ENCODE data around the gene SDK1.

SDK1 gene

DNA sequence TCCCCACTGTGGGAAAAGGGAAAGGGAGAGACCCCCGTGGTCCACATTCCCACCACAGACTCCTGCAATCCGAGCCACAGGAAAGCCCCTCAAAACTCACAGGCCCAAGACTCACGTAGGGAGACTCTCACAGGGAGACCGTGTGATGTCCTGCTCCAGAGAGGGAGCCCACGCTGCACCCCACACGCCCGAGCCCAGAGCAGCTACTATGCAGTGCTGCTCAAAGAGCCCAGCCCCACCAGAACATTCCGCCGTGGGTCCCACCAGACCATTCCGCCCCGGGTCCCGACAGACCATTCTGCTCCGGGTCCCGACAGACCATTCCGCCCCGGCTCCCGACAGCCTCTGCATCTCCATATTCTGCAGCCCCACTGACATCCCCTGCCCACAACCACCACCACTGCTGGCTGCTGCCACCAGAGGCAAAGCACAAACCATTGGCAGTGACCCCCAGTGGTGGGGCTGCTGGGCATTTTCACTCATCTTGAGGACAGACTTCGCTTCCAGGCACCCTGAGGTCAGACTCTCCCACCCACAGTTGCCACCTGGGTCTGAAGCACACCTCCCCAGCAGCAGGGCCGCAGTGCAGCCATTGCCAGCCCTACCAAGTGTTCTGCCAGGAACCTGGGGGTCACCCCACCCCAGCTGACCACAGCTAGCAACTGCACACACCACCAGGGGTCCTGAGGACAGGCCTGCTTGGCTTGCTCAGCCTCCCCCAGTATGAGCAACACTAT, 755.7 kb downstream of the SDK1 start:
- in situ Hi-C loops (cut with HindIII; ENCODE audit: low sequenced_read_pairs), result no loop called here

GRCh38 chr7:4057289-4057616, 756.2 kb downstream of the SDK1 start:
- in situ Hi-C loops (cut with HindIII; ENCODE audit: low sequenced_read_pairs), result no loop called here

- in situ Hi-C loops (cut with HindIII; ENCODE audit: low sequenced_read_pairs), result no loop called here
Measured at GRCh38 chr7:4058158-4058557, 757.1 kb downstream of the SDK1 start.

GRCh38 chr7:4065190-4065589, 764.1 kb downstream of the SDK1 start:
- in situ Hi-C loops (cut with HindIII; ENCODE audit: low sequenced_read_pairs), result no loop called here

GRCh38 chr7:4066206-4066605, 765.2 kb downstream of the SDK1 start:
- in situ Hi-C loops (cut with HindIII; ENCODE audit: low sequenced_read_pairs), result no loop called here

DNA sequence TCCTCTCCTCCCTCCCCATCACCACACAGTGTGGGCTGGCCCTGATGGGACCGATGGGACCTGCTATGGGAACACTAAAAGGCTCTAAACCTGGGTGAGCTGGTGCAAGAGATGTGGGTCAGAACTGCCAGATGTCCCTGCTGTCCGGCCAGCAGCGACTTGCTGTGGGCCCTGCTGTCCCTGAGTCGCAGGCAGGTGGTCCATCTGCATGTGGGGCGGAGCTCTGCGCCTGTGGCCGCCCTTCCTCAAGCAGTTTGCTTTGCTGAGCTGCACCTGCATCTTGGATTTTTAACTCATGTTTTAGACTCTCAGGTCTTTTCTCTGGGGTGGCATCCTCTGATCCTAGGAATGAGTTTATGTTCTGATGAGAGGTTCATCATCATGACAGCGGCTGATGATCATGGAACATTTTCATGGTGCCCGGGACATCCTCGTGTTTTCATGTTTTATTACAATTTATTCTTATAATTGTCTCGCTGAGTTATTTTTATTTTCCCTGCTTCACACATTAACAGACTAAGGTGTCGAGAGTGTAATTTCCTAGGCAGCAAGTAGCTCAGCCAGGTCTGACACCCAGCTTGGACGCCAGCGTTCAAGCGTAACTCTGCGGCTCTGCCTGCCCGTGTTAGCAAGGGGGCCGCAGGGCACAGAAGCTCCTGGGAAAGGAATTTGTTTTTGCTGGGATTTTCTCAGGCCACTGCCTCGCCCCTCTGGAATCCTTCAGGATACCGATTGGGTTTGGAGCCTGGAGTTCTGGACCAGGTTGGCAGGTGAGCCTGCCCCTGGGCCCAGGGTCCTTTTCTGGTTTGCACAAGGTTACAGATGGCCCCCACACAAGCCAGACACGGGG, 765.8 kb downstream of the SDK1 start:
- in situ Hi-C loops (cut with HindIII; ENCODE audit: low sequenced_read_pairs), result no loop called here

- in situ Hi-C loops (cut with HindIII; ENCODE audit: low sequenced_read_pairs), result no loop called here
Measured at GRCh38 chr7:4067476-4067760, 766.4 kb downstream of the SDK1 start.

- in situ Hi-C loops (cut with HindIII; ENCODE audit: low sequenced_read_pairs), result no loop called here
Measured at GRCh38 chr7:4067874-4068273, 766.8 kb downstream of the SDK1 start.

DNA sequence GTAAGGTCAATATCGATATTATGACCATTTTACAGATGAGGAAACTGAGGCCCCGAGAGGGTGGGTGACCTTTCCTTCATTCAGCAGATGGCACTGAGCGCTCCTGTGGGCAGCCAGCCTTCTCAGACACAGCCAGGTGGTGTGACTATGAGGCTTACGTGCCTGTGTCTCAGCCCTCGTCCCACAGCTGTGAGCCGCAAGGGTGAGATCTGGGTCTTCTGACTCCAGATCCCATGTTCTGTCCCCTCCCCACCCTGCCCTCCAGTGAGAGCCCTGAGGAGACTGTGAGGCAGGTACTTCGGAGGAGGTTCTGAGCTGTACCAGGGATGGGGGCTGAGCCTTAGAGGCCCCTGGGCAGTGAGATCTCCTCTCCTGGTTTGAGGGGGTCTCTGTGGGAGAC, 767.2 kb downstream of the SDK1 start:
- in situ Hi-C loops (cut with HindIII; ENCODE audit: low sequenced_read_pairs), result no loop called here

DNA sequence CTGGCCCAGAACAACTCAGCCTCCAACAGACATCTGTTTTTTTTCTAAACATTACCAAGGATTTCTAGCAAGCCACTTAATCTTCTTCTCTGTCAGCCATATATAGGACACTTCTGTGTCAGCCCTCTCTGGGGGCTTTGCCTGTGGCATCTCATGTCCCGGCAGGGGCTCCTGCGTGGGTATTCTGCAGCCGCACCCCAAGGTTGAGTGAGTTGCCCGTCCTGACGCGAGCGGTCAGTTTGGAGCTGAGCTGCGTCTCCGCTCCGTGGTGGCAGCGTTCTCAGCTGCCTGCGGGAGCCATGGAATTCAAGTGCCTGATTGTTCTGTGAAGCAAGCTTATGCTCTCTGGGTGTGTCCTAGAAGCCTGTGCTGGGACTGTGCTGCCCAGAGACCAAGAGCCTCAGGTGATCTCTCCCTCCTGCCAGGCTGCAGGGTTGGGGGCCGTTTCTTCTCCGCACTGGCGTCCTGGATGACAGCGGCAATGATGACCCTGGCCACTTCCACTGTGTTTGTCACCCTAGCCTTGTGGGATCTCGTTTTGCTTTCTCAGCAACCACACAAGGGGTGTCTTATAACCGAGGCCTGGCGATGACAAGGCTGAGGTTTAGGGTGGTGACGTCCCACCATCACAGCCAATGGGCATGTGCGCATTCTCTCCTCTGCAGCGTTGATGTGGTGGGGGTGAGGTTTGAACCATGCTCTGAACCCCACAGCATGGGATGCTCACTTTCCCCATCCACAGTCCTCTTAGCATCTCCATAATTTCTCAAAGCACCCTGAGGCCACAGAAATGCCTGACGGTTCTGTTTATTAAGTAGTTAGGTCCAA, 768.4 kb downstream of the SDK1 start:
- in situ Hi-C loops (cut with HindIII; ENCODE audit: low sequenced_read_pairs), result no loop called here

DNA sequence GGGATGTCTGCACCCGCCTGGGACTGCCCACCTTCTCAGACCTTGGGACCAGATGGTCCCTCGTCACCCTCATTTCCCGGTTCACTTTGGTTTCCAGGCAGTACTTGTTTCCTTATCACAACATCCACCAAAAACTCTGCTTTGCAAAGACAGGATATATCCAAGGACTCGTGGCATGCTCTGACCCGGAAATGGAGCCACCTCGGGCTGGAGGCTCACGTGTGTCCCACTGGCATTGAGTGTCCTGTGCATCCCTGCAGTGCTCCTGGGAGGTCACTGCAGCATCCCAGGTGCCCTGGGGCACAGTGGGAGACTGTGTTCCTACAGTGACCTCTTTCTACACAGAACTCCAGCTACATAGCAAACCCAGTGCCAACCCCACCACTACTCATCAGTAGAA, 769.2 kb downstream of the SDK1 start:
- in situ Hi-C loops (cut with HindIII; ENCODE audit: low sequenced_read_pairs), result no loop called here

GRCh38 chr7:4071370-4072058, 770.5 kb downstream of the SDK1 start:
- in situ Hi-C loops (cut with HindIII; ENCODE audit: low sequenced_read_pairs), result no loop called here

GRCh38 chr7:4072161-4072925, 771.3 kb downstream of the SDK1 start:
- in situ Hi-C loops (cut with HindIII; ENCODE audit: low sequenced_read_pairs), result no loop called here

DNA sequence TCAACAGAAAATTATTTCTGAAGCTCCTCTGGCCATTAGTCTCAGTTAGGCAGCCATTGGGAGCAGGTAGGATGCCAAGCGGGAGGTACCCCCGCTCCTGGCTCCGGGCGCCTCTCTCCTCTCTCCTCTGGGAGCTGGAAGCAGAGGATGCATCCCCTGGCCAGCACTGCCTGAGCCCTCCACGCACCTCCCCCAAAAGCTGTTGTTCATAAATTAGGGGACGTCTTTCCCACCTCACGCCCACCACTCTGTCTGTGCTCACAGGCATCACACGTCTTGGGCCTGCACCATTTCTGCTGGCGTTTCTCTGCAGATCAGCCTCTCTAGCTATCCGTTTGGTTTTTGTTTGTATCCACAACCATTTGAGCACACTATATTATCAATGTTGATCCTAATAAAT, 772.0 kb downstream of the SDK1 start:
- in situ Hi-C loops (cut with HindIII; ENCODE audit: low sequenced_read_pairs), result no loop called here

- in situ Hi-C loops (cut with HindIII; ENCODE audit: low sequenced_read_pairs), result no loop called here
Measured at GRCh38 chr7:4073750-4074149, 772.7 kb downstream of the SDK1 start.

- in situ Hi-C loops (cut with HindIII; ENCODE audit: low sequenced_read_pairs), result no loop called here
Measured at GRCh38 chr7:4074407-4074806, 773.4 kb downstream of the SDK1 start.

GRCh38 chr7:4074994-4075393, 773.9 kb downstream of the SDK1 start:
- in situ Hi-C loops (cut with HindIII; ENCODE audit: low sequenced_read_pairs), result no loop called here

GRCh38 chr7:4076701-4077294, 775.7 kb downstream of the SDK1 start:
- in situ Hi-C loops (cut with HindIII; ENCODE audit: low sequenced_read_pairs), result no loop called here

DNA sequence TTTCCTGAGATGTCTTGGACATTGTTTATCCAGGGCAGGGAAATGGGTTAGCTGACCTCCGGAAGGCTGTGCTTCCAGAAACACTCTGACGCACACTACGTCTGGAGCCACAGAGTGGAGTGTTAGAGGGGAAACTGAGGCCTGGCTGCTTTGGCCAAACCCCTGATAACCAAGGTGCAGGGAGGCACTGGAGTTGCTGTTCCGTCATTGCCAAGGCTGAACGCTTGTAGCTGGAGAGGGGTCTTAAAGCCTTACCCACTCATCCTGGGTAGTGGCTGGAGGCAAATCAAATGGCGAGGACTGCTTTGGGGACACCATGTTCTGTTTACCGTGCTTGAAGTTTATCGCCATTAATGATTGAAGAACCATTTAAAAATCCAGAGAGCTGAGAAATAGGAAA, 776.9 kb downstream of the SDK1 start:
- in situ Hi-C loops (cut with HindIII; ENCODE audit: low sequenced_read_pairs), result no loop called here

- in situ Hi-C loops (cut with HindIII; ENCODE audit: low sequenced_read_pairs), result no loop called here
Measured at GRCh38 chr7:4078580-4078979, 777.5 kb downstream of the SDK1 start.

All from DLD1 (cell line).